GM19328 (cell line): ENCODE measurements around the gene INPP4A.

Experiments
- ATAC-seq: cut with Tn5 transposase; IDR thresholded peaks from one replicate; pipeline ENCODE4 v1.9.1; 2021; ENCODE audit warnings: mild to moderate bottlenecking, moderate library complexity; ENCODE audit not compliant: unreplicated experiment

INPP4A gene

GRCh38 chr2:98474979-98475632, 30.4 kb downstream of the INPP4A start:
- ATAC-seq: no peak

- no peak for ATAC-seq
Measured at GRCh38 chr2:98476192-98476868, 31.7 kb downstream of the INPP4A start.

DNA sequence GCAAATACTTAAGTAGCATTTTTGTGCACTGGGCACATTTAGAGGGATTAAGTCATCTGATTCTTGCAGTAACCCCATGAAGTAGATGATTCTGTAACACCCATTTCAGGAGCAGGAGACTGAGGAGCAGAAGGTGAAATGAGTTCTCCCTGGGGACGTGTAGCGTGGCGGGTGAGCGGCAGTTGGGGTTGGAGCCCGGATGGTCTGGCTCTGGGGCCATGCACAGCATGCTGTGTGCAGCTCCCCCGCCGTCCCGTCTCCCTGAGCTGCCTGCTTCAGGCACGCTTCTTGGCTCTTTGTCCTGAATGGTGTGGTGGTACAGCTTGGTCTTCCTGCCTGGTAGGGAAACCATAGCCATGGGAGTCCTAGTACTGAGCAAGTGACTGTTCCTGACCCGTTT, 32.4 kb downstream of the INPP4A start:
- ATAC-seq: no peak

GRCh38 chr2:98477506-98477905, 32.8 kb downstream of the INPP4A start:
- ATAC-seq: no peak

DNA sequence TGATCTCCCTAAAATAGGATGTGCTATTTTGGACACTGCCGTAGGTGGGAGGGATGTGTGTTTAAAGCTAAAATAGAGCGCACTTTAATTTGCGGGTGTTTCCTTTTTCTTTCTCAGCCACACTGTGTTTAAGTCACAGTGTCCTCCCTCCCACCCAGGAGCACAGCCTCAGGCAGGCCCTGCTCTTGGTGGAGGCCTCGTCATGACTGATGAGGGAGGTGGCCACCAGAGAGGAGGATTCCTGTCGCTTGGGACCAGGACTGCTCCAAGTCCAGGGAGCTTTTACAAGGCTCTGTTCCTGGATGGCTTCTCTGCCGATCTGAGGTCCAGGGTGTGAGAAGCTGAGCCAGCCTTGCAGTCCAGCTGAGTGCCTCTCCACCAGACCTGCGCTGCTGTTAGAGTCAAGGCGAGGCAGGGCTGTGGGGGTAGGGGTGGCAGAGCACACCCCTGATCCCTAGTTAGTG, 33.5 kb downstream of the INPP4A start:
- ATAC-seq: no peak

DNA sequence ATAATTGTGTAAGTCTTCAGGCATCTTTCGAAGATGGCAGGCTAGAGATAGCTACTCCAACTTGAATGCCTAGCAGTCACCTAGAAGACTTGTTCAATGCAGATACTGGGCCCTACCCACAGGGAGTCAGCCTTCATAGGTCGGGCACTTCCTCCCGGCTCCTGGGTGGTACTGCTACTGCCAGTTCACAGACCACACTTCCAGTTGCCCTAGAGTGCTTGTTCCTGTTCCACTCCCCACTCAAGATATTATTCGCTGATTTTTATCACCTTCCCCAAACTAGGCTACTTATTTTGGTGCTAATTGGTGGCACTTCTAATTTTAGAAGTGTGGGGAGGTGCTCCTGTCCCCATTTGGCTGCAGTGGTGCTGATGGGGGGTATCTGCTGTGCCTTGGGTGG, 34.2 kb downstream of the INPP4A start:
- ATAC-seq: no peak

DNA sequence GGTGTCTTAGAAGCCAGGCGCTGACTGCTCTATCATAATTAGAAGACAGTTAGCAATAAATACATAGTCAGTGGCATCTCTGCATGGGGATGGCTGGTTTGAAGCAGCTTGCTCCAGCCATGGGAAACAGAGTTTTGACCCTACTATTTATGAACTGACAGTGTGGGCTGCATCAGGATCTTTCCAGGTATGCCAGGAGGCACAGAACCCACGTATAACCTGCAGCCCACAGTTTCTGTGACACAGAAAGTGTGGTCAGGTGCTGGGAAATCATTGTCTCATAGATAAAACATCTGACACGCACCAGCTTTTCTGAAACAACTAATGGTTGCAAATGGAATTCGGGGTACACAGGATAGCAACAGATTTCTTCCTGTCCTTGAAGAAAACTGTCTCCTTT, 34.7 kb downstream of the INPP4A start:
- ATAC-seq: no peak

- ATAC-seq: no peak
Measured at GRCh38 chr2:98479959-98480524, 35.4 kb downstream of the INPP4A start.

DNA sequence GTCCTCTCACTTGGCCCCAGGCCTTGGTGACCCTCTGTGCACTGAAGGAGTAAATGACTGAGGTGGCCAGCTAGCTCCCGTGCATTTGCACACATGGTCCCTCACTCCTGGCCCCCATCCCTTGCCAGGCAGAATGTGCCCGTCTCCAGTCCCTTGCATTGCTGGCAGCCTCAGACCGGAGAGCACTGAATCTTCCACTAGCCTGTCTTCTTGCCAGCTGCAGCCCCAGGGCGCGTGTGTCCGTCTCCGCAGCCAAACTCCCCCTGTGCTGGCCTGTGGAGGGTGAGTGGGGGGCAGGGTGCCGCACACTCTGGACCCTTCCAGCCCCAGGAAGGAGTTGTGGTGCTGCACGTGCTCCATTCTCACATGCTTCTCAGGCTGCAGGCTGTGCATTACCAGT, 35.9 kb downstream of the INPP4A start:
- ATAC-seq: no peak

DNA sequence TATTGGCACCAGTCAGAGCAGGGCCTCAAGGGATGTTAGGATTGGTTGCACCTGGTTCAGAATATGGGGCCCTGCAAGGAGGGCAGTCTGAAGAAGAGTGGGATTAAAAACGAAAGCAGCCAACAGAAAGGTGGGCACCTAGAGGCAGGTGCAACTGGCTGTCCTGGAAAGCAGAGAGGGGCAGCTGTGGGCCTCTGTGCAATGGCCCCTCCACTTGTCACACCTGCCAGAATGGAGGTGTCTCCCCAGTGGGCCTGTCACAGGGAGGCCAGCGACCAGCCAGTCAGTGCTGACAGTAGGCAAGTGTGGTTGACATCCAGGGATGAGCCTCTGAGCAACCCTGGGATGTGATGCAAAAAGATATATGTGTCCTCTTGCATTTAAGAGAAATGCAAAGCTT, 37.7 kb downstream of the INPP4A start:
- no peak for ATAC-seq

DNA sequence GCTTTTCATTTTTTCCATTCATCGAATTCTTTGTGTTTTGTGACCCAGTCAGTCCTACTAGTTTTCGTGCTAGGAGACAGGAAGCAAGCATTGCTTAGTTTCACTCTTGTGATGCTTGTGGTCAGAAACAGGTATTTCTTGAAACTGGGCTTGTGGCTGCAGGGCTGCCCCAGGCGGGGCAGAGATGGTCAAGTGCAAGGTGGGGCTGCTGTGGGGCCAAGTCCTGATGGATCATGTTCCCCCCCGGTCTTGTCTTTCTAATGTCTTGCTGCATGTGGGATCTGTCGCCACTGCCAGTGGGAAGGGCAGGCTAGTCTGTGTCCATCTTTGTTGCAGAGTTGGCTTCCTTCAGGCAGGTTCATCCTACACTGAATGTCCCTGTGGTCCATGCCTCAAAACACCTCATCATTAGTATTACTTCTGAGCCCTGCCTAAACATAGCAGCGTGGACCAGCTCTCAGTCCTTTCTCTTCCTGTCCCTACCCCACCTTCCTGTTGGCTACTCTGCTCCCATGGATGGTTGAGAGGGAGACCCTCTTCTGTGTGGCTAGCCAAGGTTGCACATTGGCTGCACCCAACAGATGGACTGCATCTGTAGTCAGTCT, 38.7 kb downstream of the INPP4A start:
- ATAC-seq: peak; percentile 56

DNA sequence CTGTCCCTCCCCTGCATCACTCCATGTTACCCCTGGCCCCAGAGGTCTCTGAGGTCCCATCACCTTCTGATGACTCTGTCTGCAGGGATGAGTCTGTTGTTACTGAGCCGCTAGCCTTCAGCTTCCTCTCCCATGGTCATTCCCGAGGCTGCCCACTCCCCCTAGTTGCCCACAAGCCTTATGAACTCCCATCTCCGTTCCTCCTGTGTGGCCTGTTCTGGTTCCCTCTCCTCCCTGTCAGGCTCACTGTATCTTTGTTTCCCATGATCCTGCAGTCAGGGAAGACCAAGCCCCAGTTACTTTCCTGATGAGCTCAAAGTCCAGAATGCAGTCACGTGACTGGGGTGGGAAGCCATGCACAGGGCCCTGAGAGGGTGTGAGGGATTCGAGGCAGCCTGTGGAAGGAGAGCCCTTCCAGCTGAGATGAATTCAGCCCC, 39.5 kb downstream of the INPP4A start:
- ATAC-seq: no peak

DNA sequence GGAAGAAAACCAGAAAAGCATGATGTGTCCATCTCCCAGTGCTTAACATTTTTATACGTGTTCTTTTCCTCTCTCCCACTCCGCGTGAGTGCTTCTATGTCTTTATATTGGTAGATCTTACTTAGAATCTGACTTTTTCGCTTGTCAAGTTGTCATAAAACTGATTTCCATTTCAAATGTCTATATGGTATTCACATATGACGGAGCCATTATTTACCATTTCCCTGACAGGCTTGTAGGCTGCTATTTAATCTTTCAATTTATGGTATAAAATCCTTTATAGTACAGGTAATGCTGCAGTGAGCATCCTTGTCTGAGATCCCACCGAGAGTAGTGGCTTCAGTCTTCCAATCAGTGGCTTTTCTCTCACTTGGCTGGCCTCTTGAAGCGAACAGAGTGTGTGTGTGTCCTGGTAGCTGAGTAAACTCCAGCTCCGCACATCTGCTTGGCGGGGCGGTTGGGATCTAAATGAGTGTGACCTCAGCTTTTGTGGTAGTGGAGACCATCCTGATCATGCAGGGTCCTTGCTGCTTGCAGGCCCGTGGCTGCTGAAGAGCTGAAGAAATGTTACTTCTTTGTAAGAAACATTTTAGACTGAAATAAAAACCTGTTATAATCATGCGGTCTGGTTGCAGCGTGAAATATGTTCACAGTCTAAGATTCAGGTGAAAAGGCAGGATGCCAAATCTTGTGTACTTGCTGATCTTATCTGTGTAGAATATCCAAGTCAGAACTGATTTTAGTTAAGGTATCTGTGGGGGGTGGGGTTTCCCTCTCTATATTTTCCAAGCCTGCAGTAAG, 40.2 kb downstream of the INPP4A start:
- ATAC-seq: no peak

GRCh38 chr2:98485453-98485755, 40.7 kb downstream of the INPP4A start:
- no peak for ATAC-seq

DNA sequence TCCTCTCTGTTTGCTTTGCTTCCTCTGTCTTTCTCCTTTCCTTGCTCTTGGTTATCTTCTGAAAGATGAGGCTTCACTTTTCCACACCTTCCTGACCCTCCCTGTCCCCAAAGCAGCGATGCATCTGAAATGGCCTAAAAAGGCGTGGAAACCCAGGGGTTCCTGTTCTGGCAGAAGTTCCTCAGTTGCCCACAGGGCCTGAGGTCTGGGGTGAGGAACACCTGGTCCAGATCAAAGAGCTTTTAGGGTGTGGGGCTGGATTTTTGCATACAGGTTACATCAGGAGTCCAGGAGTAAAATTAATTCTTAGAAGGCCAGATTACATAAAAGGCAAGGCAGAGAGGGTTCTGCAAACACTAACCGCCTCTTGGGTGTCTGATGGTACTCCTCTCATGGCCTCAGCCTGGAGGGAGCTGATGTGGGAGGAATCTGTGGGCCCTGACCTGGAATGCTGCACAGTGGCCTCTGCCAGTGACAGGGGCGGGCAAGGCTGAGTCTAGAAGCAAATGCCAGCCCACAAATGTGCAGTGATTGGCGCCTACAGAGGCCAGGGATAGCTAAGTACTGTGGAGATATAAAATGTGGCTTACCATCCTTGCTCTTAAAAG, 41.8 kb downstream of the INPP4A start:
- ATAC-seq: no peak

- no peak for ATAC-seq
Measured at GRCh38 chr2:98487101-98487805, 42.6 kb downstream of the INPP4A start.

GRCh38 chr2:98487806-98488189, 43.1 kb downstream of the INPP4A start:
- ATAC-seq: peak; percentile 45

DNA sequence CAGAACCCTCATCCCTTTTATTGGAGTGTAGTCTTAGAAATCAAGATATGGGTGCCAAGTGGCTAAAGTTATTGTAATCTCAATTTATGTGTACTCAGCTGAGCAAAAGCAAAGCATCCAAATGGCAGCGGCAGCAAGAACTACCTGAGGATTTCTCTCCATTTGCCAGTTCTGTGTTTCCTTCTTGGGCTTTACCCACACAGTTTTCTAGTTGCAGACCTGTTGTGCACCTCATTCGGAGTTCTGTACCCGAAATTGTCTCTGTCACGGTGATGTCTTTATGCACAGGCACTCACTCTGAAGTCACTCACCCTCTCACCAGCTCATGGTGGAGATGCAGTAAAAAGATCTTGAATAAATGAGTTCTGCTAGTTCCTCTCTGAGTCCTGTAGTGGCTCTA, 43.6 kb downstream of the INPP4A start:
- no peak for ATAC-seq

- ATAC-seq: no peak
Measured at GRCh38 chr2:98489486-98489885, 44.8 kb downstream of the INPP4A start.
